GM13976 (cell line): Measurements from ENCODE around the gene TMEM168.

ENCODE experiments used
- DNase-seq: peaks from one replicate; pipeline ENCODE4 v3.0.0; 2012; ENCODE audit warnings: low spot score
- in situ Hi-C: fragments of 300-500 bp; cut with MboI; formaldehyde crosslinking; loops from one replicate; pipeline ENCODE4 v1.12.0; 2022; ENCODE audit warnings: low sequenced_read_pairs, mixed read lengths, inconsistent platforms; ENCODE audit not compliant: unreplicated experiment
- TF ChIP-seq, protein P1 (sequence below): IDR thresholded peaks from 2 replicates; pipeline ENCODE4 v1.5.1; 2012; ENCODE audit warnings: borderline replicate concordance, mild to moderate bottlenecking; ENCODE audit not compliant: insufficient read depth; ENCODE audit errors: extremely low read depth, missing control alignments, control extremely low read depth

The TMEM168 gene

DNA sequence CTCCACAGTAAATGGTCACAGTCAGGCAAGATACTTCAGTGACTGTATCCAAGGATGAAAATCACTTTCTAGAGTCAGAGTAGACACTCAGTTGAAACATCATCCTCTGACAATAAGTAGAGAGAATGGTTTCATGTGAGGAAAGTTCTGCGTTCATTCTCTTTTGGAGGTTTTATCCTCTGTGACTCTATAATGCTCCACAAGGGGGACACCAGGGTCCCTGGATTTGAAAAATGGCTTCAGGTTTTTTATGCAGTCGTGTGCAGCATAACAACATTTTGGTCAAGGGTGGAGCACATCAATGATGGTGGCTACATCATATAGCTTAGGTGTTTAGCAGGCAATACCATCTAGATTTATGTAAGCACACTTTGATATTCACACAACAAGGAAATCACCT lies 40.4 kb downstream of the TMEM168 start:
- in situ Hi-C loops: no loop called here
- TF ChIP-seq, protein P1, sequence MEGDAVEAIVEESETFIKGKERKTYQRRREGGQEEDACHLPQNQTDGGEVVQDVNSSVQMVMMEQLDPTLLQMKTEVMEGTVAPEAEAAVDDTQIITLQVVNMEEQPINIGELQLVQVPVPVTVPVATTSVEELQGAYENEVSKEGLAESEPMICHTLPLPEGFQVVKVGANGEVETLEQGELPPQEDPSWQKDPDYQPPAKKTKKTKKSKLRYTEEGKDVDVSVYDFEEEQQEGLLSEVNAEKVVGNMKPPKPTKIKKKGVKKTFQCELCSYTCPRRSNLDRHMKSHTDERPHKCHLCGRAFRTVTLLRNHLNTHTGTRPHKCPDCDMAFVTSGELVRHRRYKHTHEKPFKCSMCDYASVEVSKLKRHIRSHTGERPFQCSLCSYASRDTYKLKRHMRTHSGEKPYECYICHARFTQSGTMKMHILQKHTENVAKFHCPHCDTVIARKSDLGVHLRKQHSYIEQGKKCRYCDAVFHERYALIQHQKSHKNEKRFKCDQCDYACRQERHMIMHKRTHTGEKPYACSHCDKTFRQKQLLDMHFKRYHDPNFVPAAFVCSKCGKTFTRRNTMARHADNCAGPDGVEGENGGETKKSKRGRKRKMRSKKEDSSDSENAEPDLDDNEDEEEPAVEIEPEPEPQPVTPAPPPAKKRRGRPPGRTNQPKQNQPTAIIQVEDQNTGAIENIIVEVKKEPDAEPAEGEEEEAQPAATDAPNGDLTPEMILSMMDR: no peak
- DNase-seq: no peak

DNA sequence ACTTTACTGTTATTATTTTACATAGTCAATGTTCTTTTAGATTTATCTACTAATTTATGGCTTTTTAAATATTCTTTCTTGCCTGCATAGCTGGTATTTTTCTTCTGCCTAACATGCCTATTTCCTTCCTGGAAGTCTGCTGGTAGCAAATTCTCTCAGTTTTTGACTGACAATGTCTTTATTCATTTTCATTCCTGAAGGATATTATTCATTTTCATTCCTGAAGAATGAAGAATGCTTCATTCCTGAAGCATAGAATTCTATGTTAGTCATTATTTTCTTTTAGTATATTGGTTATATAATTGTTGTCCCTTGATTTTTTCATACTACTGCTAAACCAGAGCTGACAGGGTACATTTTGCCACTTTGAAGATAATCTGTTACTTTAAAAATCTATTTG lies 41.8 kb downstream of the TMEM168 start:
- TF ChIP-seq, protein P1: no peak
- in situ Hi-C loops: no loop called here
- no peak for DNase-seq

DNA sequence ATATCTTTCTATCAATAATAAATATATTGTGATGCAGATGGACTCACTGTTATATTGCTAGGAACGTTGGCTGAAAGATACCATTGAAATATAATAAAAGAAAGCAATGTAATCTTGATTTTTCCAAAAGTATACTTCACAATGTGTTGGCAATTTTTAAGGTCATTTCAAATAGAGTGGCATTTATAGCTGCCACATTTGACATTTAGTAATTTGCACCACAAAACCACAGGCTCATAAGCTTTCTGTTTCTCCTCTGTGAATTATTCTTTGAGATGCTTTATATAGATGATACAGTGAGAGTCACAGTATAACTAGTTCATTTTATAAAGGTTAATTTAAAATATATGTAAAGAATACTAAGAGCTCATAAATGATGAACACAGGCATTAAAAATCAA lies 44.6 kb downstream of the TMEM168 start:
- in situ Hi-C loops: no loop called here
- TF ChIP-seq, protein P1: no peak

DNA sequence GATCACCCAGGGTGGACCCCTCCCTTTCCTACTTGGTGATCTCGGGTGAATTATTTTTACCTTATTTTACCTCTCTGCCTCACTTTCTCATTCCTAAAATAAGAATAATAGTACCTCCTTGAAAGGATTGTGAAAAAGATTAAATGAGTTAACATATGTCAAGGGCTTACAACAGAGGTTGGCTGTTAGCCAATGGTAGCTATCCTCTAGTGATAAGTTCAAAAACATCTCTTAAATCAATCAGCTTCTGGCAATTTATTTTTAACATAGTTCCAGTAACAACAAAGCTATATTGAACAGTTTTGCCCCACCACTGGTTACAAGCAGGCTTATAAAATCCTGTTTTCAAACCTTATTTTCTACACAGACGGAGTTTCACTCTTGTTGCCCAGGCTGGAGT lies 45.4 kb downstream of the TMEM168 start:
- in situ Hi-C loops: no loop called here
- no peak for DNase-seq
- TF ChIP-seq, protein P1: no peak

More for the DNA sequence above, 44.6 kb downstream of the TMEM168 start:
- no peak for DNase-seq

DNA sequence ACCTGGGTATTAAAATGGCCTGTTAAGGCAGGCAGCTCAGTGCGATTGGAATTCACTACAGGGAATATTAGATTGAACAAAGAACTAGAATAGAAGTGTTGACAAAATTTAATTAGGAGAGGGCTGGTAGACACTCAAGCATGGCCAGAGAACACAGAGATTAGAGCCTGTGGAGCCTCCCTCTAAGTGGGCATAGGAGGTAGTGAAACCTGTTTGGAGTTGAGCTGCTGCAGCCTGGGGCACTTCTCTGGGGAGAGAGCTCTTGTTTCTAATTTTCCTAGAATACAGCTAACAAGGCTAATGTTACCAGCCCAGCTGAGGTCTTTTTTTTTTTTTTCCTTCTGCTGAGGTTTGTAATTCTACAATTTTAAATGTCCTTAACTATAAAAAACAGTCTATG lies 46.4 kb downstream of the TMEM168 start:
- TF ChIP-seq, protein P1: no peak
- no peak for DNase-seq
- in situ Hi-C loops: no loop called here

DNA sequence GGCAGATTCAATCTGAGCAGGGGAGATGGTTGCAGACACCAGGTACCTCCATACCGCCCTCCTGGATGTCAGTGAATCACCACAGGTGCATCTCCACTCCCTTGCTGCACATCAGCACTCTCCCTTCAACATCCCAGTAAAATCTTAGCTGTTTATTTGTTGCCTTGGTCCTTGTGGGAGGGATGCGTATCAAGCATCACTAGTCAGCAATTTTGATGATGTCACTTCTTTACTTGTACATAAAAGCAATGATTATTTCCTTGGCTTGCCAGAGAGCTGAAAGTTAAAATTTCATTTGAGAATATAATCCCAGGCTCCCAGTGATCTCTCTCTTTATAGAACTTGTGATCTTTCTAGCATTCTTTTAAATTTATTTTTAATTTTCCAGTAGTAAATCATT lies 49.5 kb downstream of the TMEM168 start:
- TF ChIP-seq, protein P1: no peak
- in situ Hi-C loops: no loop called here
- no peak for DNase-seq
